Caco-2 (cell line): ENCODE data around the gene PSD4. TPM values are rescaled to one million over a fixed set of nuclear protein-coding genes. Genes with fewer than 3 reads are reported as not detected.
A peak's percentile ranks its signal among the peaks of the same experiment; 100 is the strongest.
"Not testable (repeated sequence)": the region's sequence is repeated elsewhere in the genome, so short reads cannot be mapped to it uniquely, and the experiment has no call there.

Experiments
- BruUV-seq: library from RNA; stranded (reverse); fragments of 400-500 nt; replicated peaks from 2 replicates; lab custom pipeline; 2021; lab: Mats Ljungman, UMichigan
- CTCF ChIA-PET: fragments of 300-600 bp; sonication (Branson Sonifier 250); formaldehyde crosslinking; loops from one replicate; lab custom pipeline; 2022; ENCODE audit warnings: antibody characterized with exemption; lab: Charles Lee
- POLR2A ChIA-PET: fragments of 300-600 bp; sonication (Branson Sonifier 250); formaldehyde crosslinking; loops from one replicate; lab custom pipeline; 2022; ENCODE audit warnings: antibody characterized with exemption; lab: Charles Lee
- DNase-seq, 2 experiments: peaks; one replicate each; pipeline versions ENCODE4 v3.0.0 to v3.0.0-alpha.2; 2020 to 2022
- H3K27me3 ChIP-seq: replicated peaks from 2 replicates; pipeline ENCODE4 v1.6.0; 2011; ENCODE audit warnings: low read length; ENCODE audit not compliant: control insufficient read depth, insufficient read depth
- H3K36me3 ChIP-seq: 2 replicates; pipeline ENCODE4 v1.5.1; 2011; ENCODE audit warnings: low read length; ENCODE audit not compliant: control insufficient read depth, insufficient read depth
- H3K4me1 ChIP-seq: fragments of 250-450 bp; sonication (Bioruptor Pico); 2 replicates; pipeline ENCODE4 v1.5.1; 2020; ENCODE audit warnings: mild to moderate bottlenecking
- H3K4me3 ChIP-seq: 2 replicates; pipeline ENCODE4 v1.5.1; 2011; ENCODE audit warnings: low read depth, mild to moderate bottlenecking, control low read depth, low read length
- H3K9me3 ChIP-seq: fragments of 250-450 bp; sonication (Bioruptor Pico); 2 replicates; pipeline ENCODE4 v1.5.1; 2020; ENCODE audit warnings: mild to moderate bottlenecking, moderate library complexity
- H3K27ac Mint-ChIP-seq: one replicate; pipeline ENCODE4 v1.8.0; 2022; ENCODE audit warnings: mixed read lengths; ENCODE audit not compliant: unreplicated experiment
- H3K27me3 Mint-ChIP-seq: one replicate; pipeline ENCODE4 v1.8.0; 2022; ENCODE audit warnings: mixed read lengths; ENCODE audit not compliant: insufficient read depth, unreplicated experiment
- H3K36me3 Mint-ChIP-seq: one replicate; pipeline ENCODE4 v1.8.0; 2022; ENCODE audit warnings: mild to moderate bottlenecking, mixed read lengths; ENCODE audit not compliant: insufficient read depth, unreplicated experiment
- H3K4me1 Mint-ChIP-seq: one replicate; pipeline ENCODE4 v1.8.0; 2022; ENCODE audit warnings: low read depth, mixed read lengths; ENCODE audit not compliant: unreplicated experiment
- H3K4me3 Mint-ChIP-seq: one replicate; pipeline ENCODE4 v1.8.0; 2022; ENCODE audit warnings: mild to moderate bottlenecking, moderate library complexity, mixed read lengths; ENCODE audit not compliant: unreplicated experiment
- H3K9me3 Mint-ChIP-seq: one replicate; pipeline ENCODE4 v1.8.0; 2022; ENCODE audit warnings: mixed read lengths; ENCODE audit not compliant: unreplicated experiment
- CTCF ChIP-seq, 2 experiments: fragments of 200-600 bp in 1 of 2; IDR thresholded peaks; 1 replicate in 1 of 2; 2 replicates in 1 of 2; pipeline versions ENCODE4 v1.5.1 to v1.8.0; 2011 to 2022; ENCODE audit warnings: antibody characterized with exemption in 1 of 2, control low read depth in 1 of 2, inconsistent platforms in 1 of 2, low read depth in 1 of 2, low read length in 1 of 2, mild to moderate bottlenecking in 1 of 2, moderate library complexity in 1 of 2; ENCODE audit not compliant: insufficient read depth in 1 of 2, severe bottlenecking in 1 of 2, unreplicated experiment in 1 of 2
- intact Hi-C: fragments of 100-400 bp; cut with micrococcal nuclease; formaldehyde crosslinking; loops from one replicate; pipeline ENCODE4 v1.10.0; 2022; ENCODE audit not compliant: unreplicated experiment
- total RNA-seq: library from RNA; stranded (reverse); gene quantifications from 2 replicates; pipeline ENCODE4 v1.2.3, GENCODE V29; 2022

The PSD4 gene
- total RNA-seq, 1 experiment from 2014 or later: 18.7 TPM

DNA sequence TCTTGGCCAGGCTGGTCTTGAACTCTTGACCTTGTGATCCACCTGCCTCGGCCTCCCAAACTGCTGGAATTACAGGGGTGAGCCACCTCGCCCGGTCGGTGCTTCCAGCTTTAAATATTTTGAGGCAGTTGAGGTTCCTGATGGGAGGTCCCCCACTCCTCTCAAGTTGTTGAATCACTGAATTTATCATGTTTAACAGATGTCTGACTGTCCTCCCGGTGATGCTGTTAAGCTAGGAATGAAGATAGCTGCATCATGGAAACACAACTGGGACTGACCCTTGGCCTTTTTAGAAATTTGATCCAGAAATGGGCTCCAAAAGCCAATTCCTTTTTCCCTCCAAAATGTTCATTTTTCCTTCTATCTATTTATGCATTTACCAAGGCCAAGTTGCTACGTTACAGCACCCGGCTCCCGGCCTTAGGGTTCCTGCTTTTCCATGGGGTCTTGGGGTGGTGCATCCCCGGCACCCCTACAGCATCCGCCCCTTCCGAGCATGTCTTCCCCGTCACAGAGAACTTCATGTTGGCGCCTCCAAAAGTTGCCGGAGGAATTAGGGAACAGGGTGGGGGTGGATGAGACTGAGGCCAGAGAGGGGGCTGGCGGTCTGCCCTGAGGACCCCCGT is 61.1 kb downstream of the PSD4 start:
- no peak for TF ChIP-seq CTCF (IDR thresholded peaks at IDR 0.05; ENCODE audit: insufficient read depth in 1 of 2, low read depth in 1 of 2, low read length in 1 of 2, severe bottlenecking in 1 of 2, unreplicated experiment in 1 of 2)
- H3K9me3 Mint-ChIP-seq: no peaks in the 10 kb centered on the region
- peaks cover 58% of the 10 kb centered on the region for H3K36me3 Mint-ChIP-seq
- H3K36me3 ChIP-seq: peaks cover 7% of the 10 kb centered on the region; the same call in 1 of the 2 replicates
- H3K4me3 ChIP-seq: peak overlapping the region; percentile 97
- no peak for DNase-seq
- H3K9me3 ChIP-seq: no peaks in the 10 kb centered on the region
- intact Hi-C loops: no loop called here
- peaks cover 46% of the 10 kb centered on the region for H3K4me1 Mint-ChIP-seq
- H3K4me3 Mint-ChIP-seq: peak overlapping the region; percentile 95
- ChIA-PET POLR2A (interaction anchor here (0.7 to 2.4 kb wide), 9 partner anchors 9 to 493 kb away, joined by 3 to 22 read pairs (median 6); no protein-coding TSS in a partner anchor), CTCF (interaction anchor here (0.8 to 3.3 kb wide), 13 partner anchors 12 to 155 kb away, joined by 3 to 70 read pairs (median 4); no protein-coding TSS in a partner anchor)
- H3K27me3 Mint-ChIP-seq: no peaks in the 10 kb centered on the region
- BruUV-seq: TSS peak; percentile 82
- no peaks in the 10 kb centered on the region for H3K27me3 ChIP-seq
- H3K27ac Mint-ChIP-seq: peak overlapping the region; percentile 97
- H3K4me1 ChIP-seq: peaks cover 74% of the 10 kb centered on the region

DNA sequence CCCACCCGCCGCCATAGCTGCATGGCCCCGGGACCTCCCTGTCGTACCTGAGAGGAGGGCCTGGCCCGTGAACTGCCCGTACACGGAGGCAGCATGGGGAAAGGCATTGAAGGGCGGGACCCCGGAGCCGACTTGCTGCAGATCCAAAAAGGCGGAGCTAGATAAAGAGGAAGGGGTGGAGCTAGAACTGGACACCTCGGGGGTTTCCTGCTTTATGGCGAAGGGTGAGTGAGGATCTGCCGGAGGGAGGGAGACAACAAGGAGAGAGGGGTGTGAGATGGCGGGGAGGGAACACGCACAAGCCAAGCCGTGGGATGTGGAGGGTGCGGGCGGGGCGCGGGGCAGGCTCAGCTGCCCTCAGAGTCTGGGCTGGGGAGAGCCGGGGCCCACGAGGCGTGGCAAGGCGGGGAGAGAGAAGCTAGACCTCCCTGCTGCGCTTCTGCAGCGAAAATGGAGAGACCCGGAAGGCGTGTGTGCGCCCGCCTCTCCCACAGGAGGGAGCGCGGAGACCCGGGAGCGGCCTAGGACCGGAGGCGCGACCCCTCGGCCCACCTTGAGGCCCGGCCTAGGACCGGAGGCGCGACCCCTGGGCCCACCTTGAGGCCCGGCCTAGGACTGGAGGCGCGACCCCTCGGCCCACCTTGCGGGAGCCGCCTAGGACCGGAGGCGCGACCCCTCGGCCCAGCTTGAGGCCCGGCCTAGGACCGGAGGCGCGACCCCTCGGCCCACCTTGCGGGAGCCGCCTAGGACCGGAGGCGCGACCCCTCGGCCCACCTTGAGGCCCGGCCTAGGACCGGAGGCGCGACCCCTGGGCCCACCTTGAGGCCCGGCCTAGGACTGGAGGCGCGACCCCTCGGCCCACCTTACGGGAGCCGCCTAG is 61.8 kb downstream of the PSD4 start:
- intact Hi-C loops, H3K27me3 Mint-ChIP-seq, H3K9me3 ChIP-seq, H3K9me3 Mint-ChIP-seq, H3K27me3 ChIP-seq: not testable (repeated sequence)
- Histone ChIP-seq H3K4me1 (peaks cover 74% of the 10 kb centered on the region), H3K36me3 (peaks cover 12% of the 10 kb centered on the region), H3K4me3 (peak overlapping the region; percentile 97)
- H3K27ac Mint-ChIP-seq: peak overlapping the region; percentile 97
- CTCF ChIA-PET: interaction anchor here (0.6 to 3.3 kb wide), 13 partner anchors 11 to 155 kb away, joined by 3 to 70 read pairs (median 4); no protein-coding TSS in a partner anchor
- peak; percentile 93 to 95 for DNase-seq
- H3K4me1 Mint-ChIP-seq: peaks cover 40% of the 10 kb centered on the region
- TSS peak; percentile 49 for BruUV-seq
- peak overlapping the region; percentile 95 for H3K4me3 Mint-ChIP-seq
- H3K36me3 Mint-ChIP-seq: peaks cover 63% of the 10 kb centered on the region
- POLR2A ChIA-PET: interaction anchor here (0.6 to 2.4 kb wide), 9 partner anchors 9 to 36 kb away, joined by 3 to 22 read pairs (median 6); no protein-coding TSS in a partner anchor

- Histone ChIP-seq H3K27me3 (no peaks in the 10 kb centered on the region), H3K4me3 (peak overlapping the region; percentile 97), H3K36me3 (peaks cover 12% of the 10 kb centered on the region), H3K4me1 (peaks cover 74% of the 10 kb centered on the region), H3K9me3 (no peaks in the 10 kb centered on the region)
- Mint-ChIP-seq H3K4me1 (peaks cover 37% of the 10 kb centered on the region), H3K27ac (peak overlapping the region; percentile 93), H3K36me3 (peaks cover 64% of the 10 kb centered on the region), H3K9me3 (no peaks in the 10 kb centered on the region), H3K27me3 (no peaks in the 10 kb centered on the region), H3K4me3 (peak overlapping the region; percentile 97)
- POLR2A ChIA-PET: interaction anchor here (1.7 kb wide), 2 partner anchors 16 to 25 kb away, joined by 12 to 22 read pairs; no protein-coding TSS in a partner anchor
- TF ChIP-seq CTCF (IDR thresholded peaks at IDR 0.05; ENCODE audit: insufficient read depth in 1 of 2, low read depth in 1 of 2, low read length in 1 of 2, severe bottlenecking in 1 of 2, unreplicated experiment in 1 of 2): no peak
- CTCF ChIA-PET: interaction anchor here (1.1 to 2.7 kb wide), 2 partner anchors 32 to 99 kb away, joined by 4 to 18 read pairs; no protein-coding TSS in a partner anchor
- peak in 1 of 2 experiments; percentile 44 for DNase-seq
- no TSS peak for BruUV-seq
- intact Hi-C loops: loop anchor here (1.0 kb wide), 1 partner anchor 32 kb away; no protein-coding TSS in a partner anchor
Measured at GRCh38 chr2:113236367-113237159, 62.8 kb downstream of the PSD4 start.
